ENCODE data around the gene KRTAP10-11.
A peak's percentile ranks its signal among the peaks of the same experiment; 100 is the strongest.

Gene KRTAP10-11

DNA sequence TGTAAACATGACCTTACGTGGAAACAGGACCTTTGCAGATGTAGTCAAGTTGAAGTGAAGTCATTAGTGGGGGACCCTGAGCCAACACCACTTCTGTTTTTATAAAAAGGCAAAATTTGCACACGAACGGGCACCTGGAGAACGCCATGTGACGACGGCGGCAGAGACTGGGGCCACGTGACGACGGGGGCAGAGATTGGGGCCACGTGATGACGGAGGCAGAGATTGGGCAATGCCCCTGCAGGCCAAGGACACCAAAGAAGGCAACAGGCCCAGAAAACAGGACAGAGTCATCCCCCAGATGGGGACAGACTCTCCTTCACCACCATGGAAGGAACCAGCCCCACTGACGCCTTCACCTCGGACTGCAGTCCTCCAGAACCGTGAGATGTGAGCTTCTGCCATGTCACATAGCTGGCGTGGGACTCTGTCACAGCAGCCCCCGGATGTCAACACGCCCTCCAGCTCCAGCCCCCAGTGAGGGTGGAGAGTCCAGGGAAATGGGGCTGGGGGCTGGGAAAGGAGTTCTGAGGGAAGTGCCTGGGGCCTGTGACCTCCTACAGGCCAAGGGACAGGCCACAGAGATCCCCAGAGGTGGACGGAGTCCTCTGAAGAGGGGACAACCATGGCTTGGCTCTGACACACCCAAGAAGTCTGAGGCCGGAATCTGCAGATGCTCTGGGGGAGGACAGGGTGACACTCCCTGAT is 4.2 kb downstream of the KRTAP10-11 start:
- Histone ChIP-seq H3K4me1 (ENCODE audit: control insufficient read depth in 2 of 2, insufficient read depth in 1 of 2, low read depth in 1 of 2, low read length in 2 of 2) (peaks cover 0 to 3% of the 10 kb centered on the region in 2 donors), H3K36me3 (replicated peaks in 1 of 2; ENCODE audit: control insufficient read depth in 2 of 2, insufficient read depth in 2 of 2, low read length in 2 of 2) (no peaks in the 10 kb centered on the region), H2BK120ac (ENCODE audit: low read depth, low read length) (no peak overlapping the region), H2BK15ac (ENCODE audit: low read length) (peak overlapping the region; percentile 85), H2AFZ (ENCODE audit: low read length) (no peak overlapping the region), H3K4me3 (ENCODE audit: low read length in 2 of 2) (no peak overlapping the region), H3K4me2 (ENCODE audit: insufficient read depth, low read length, poor library complexity, severe bottlenecking) (no peak overlapping the region), H3K23ac (ENCODE audit: low read depth, low read length, poor library complexity) (no peak overlapping the region), H3K79me1 (ENCODE audit: low read depth, low read length) (no peaks in the 10 kb centered on the region), H3K9me3 (replicated peaks in 1 of 2; ENCODE audit: control insufficient read depth in 2 of 2, insufficient read depth in 1 of 2, low read depth in 1 of 2, low read length in 2 of 2) (peaks cover 0 to 2% of the 10 kb centered on the region in 2 donors), H2BK12ac (ENCODE audit: low read length) (no peak overlapping the region), H3K9ac (ENCODE audit: low read depth, low read length, poor library complexity) (no peak overlapping the region), H2AK5ac (ENCODE audit: low read depth, low read length) (no peak overlapping the region), H4K8ac (ENCODE audit: low read depth, low read length) (no peak overlapping the region), H3K27ac (replicated peaks; ENCODE audit: low read length) (no peak overlapping the region), H3K14ac (ENCODE audit: low read length) (no peak overlapping the region), H3K27me3 (ENCODE audit: control insufficient read depth in 3 of 3, insufficient read depth in 3 of 3, low read depth in 1 of 3, low read length in 3 of 3) (peaks cover 0 to 15% (median 0%) of the 10 kb centered on the region in 3 experiments), H2BK5ac (ENCODE audit: low read length) (no peak overlapping the region), H3K18ac (ENCODE audit: low read length) (peak overlapping the region; percentile 23), H4K91ac (ENCODE audit: low read depth, low read length, poor library complexity) (no peak overlapping the region), H3K4ac (ENCODE audit: low read length) (peak overlapping the region; percentile 76)
- no CpG with 5 or more reads among the region's 20 CpGs for WGBS, 2 donors (ENCODE audit: extremely low coverage in 2 of 2, insufficient read length in 2 of 2, insufficient replicate concordance in 1 of 2)
- DNase-seq (ENCODE audit: low spot score) = no peak

DNA sequence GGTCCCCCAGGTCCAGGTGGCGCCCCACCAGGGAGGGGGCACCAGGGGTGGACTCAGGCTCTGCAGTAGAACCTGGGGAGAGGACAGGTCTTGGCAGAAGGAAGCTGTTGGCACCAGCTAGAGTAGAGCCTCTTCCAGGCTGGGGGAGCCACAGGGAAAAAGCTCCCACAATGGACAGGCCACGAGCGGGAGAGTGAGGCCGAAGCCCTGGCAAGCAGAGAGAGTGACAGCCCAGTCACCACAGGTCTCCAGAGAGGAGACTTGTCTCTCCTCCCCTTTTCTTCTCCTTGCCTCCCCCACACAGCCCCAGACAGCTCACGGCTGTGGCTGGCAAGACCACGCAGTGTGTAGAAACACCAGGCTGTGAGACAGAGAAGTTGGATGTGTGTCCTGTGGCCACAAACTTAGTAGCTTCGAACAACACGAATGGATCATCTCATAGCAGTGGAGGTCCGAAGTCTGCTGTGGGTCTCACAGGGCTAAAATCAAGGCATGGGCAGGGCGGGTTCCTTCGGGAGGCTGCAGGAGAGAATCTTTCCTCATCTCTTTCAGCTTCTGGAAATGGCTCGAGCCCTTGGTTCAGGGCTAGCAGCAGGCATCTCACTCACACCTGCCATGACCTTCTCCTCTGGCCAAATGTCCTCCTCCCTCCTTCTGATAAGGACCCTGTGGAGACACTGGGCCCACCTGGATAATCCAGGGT is 4.9 kb downstream of the KRTAP10-11 start:
- Histone ChIP-seq H3K4me1 (ENCODE audit: control insufficient read depth in 2 of 2, insufficient read depth in 1 of 2, low read depth in 1 of 2, low read length in 2 of 2) (peaks cover 0 to 3% of the 10 kb centered on the region in 2 donors), H3K14ac (ENCODE audit: low read length) (no peak overlapping the region), H3K9ac (ENCODE audit: low read depth, low read length, poor library complexity) (no peak overlapping the region), H4K91ac (ENCODE audit: low read depth, low read length, poor library complexity) (no peak overlapping the region), H2AFZ (ENCODE audit: low read length) (no peak overlapping the region), H3K4me2 (ENCODE audit: insufficient read depth, low read length, poor library complexity, severe bottlenecking) (no peak overlapping the region), H3K18ac (ENCODE audit: low read length) (peak overlapping the region; percentile 23), H3K27me3 (ENCODE audit: control insufficient read depth in 3 of 3, insufficient read depth in 3 of 3, low read depth in 1 of 3, low read length in 3 of 3) (peaks cover 0 to 15% (median 0%) of the 10 kb centered on the region in 3 experiments), H3K79me1 (ENCODE audit: low read depth, low read length) (no peaks in the 10 kb centered on the region), H3K4ac (ENCODE audit: low read length) (no peak overlapping the region), H2BK12ac (ENCODE audit: low read length) (no peak overlapping the region), H2BK120ac (ENCODE audit: low read depth, low read length) (no peak overlapping the region), H3K23ac (ENCODE audit: low read depth, low read length, poor library complexity) (no peak overlapping the region), H2BK15ac (ENCODE audit: low read length) (peak overlapping the region; percentile 12), H3K9me3 (replicated peaks in 1 of 2; ENCODE audit: control insufficient read depth in 2 of 2, insufficient read depth in 1 of 2, low read depth in 1 of 2, low read length in 2 of 2) (peaks cover 0 to 2% of the 10 kb centered on the region in 2 donors), H2AK5ac (ENCODE audit: low read depth, low read length) (no peak overlapping the region), H3K27ac (replicated peaks; ENCODE audit: low read length) (no peak overlapping the region), H3K4me3 (ENCODE audit: low read length in 2 of 2) (no peak overlapping the region), H3K36me3 (replicated peaks in 1 of 2; ENCODE audit: control insufficient read depth in 2 of 2, insufficient read depth in 2 of 2, low read length in 2 of 2) (no peaks in the 10 kb centered on the region), H2BK5ac (ENCODE audit: low read length) (no peak overlapping the region), H4K8ac (ENCODE audit: low read depth, low read length) (no peak overlapping the region)
- WGBS, 2 donors (ENCODE audit: extremely low coverage in 2 of 2, insufficient read length in 2 of 2, insufficient replicate concordance in 1 of 2) = no CpG with 5 or more reads among the region's 12 CpGs
- DNase-seq (ENCODE audit: low spot score) = no peak

DNA sequence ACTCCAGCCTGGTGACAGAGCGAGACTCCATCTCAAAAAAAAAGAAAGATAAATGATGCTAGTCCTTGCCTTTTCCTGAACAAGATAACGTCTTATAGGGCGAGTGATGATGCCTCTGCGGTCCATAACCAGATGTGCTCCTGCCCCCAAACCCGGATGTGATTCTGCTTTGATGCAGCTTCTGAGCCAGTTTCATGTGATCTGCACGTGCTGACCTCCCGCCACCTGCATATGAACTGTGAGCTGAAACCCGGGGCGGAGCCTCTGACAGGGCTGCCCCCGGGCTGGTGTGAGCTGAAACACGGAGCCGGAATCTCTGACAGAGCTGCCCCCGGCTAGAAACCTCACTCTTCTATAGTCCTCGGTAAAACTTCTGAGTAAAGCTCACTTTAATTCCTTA is 6.9 kb downstream of the KRTAP10-11 start:
- no peak overlapping the region for H2BK12ac ChIP-seq (ENCODE audit: low read length)
- no peak overlapping the region for H4K91ac ChIP-seq (ENCODE audit: low read depth, low read length, poor library complexity)
- no peaks in the 10 kb centered on the region for H3K4me1 ChIP-seq (ENCODE audit: control insufficient read depth in 2 of 2, insufficient read depth in 1 of 2, low read depth in 1 of 2, low read length in 2 of 2)
- no peak overlapping the region for H2AK5ac ChIP-seq (ENCODE audit: low read depth, low read length)
- no CpG with 5 or more reads among the region's 14 CpGs for WGBS, 2 donors (ENCODE audit: extremely low coverage in 2 of 2, insufficient read length in 2 of 2, insufficient replicate concordance in 1 of 2)
- H3K4me3 ChIP-seq (ENCODE audit: low read length in 2 of 2) = no peak overlapping the region
- H3K14ac ChIP-seq (ENCODE audit: low read length) = no peak overlapping the region
- no peak overlapping the region for H3K4ac ChIP-seq (ENCODE audit: low read length)
- peaks cover 0 to 1% (median 0%) of the 10 kb centered on the region in 3 experiments for H3K27me3 ChIP-seq (ENCODE audit: control insufficient read depth in 3 of 3, insufficient read depth in 3 of 3, low read depth in 1 of 3, low read length in 3 of 3)
- no peak overlapping the region for H2AFZ ChIP-seq (ENCODE audit: low read length)
- no peak overlapping the region for H3K4me2 ChIP-seq (ENCODE audit: insufficient read depth, low read length, poor library complexity, severe bottlenecking)
- H3K18ac ChIP-seq (ENCODE audit: low read length) = no peak overlapping the region
- no peak overlapping the region for H3K9ac ChIP-seq (ENCODE audit: low read depth, low read length, poor library complexity)
- peaks cover 0 to 6% of the 10 kb centered on the region in 2 donors for H3K9me3 ChIP-seq (replicated peaks in 1 of 2; ENCODE audit: control insufficient read depth in 2 of 2, insufficient read depth in 1 of 2, low read depth in 1 of 2, low read length in 2 of 2)
- no peak for DNase-seq (ENCODE audit: low spot score)
- H3K27ac ChIP-seq (replicated peaks; ENCODE audit: low read length) = no peak overlapping the region
- no peak overlapping the region for H4K8ac ChIP-seq (ENCODE audit: low read depth, low read length)
- no peak overlapping the region for H3K23ac ChIP-seq (ENCODE audit: low read depth, low read length, poor library complexity)
- no peak overlapping the region for H2BK120ac ChIP-seq (ENCODE audit: low read depth, low read length)
- no peaks in the 10 kb centered on the region for H3K79me1 ChIP-seq (ENCODE audit: low read depth, low read length)
- H3K36me3 ChIP-seq (replicated peaks in 1 of 2; ENCODE audit: control insufficient read depth in 2 of 2, insufficient read depth in 2 of 2, low read length in 2 of 2) = no peaks in the 10 kb centered on the region
- H2BK15ac ChIP-seq (ENCODE audit: low read length) = no peak overlapping the region
- H2BK5ac ChIP-seq (ENCODE audit: low read length) = no peak overlapping the region
